Stimulated activated CD8-positive, alpha-beta memory T cell treated with anti-CD3 and anti-CD28 coated beads, Interleukin-2, amount 100 ng/mL, for 48 hours (primary cell): ENCODE measurements around the gene LBHD2.
"Not testable (repeated sequence)": the region's sequence is repeated elsewhere in the genome, so short reads cannot be mapped to it uniquely, and the experiment has no call there.

Experiments used
- DNase-seq, 2 donors: peaks; one replicate each; pipeline ENCODE4 v3.0.0-alpha.2; 2020; ENCODE audit warnings: low read depth in 2 of 2

The LBHD2 gene

GRCh38 chr14:103084021-103084919 is at the start of gene LBHD2:
Gene LBHD2, plus strand, starts transcription at chr14:103084210. Its CDS starts 1,803 bp downstream, at chr14:103086013.
- DNase-seq: no peak

DNA sequence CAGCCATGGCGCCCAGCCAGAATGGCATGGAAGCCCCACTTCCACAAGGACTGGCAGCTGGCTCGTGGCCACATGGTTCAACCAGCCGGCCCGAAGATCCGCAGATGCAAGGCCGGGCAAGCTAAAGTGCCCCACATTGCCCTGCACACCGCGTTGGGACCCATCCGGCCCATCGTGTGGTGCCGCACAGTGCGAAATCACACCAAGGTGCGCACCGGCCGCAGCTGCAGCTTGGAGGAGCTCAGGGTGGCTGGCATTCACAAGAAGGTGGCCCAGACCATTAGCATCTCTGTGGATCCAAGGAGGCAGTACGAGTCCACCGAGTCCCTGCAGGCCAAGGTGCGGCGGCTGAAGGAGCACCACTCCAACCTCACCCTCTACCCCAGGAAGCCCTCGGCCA is 42.5 kb upstream of the LBHD2 start:
- no peak for DNase-seq

GRCh38 chr14:103043257-103044015 is 40.6 kb upstream of the LBHD2 start:
- no peak for DNase-seq

- DNase-seq: no peak
These were observed 38.6 kb upstream of the LBHD2 start for GRCh38 chr14:103045371-103045869.

- DNase-seq: not testable (repeated sequence)
These were observed 36.6 kb upstream of the LBHD2 start for GRCh38 chr14:103047453-103047852.

GRCh38 chr14:103050935-103051334 is 33.1 kb upstream of the LBHD2 start:
- DNase-seq: no peak

- DNase-seq: no peak
These were observed 31.6 kb upstream of the LBHD2 start for GRCh38 chr14:103052407-103052806.

- no peak for DNase-seq
These were observed 28.3 kb upstream of the LBHD2 start for GRCh38 chr14:103055695-103056094.

DNA sequence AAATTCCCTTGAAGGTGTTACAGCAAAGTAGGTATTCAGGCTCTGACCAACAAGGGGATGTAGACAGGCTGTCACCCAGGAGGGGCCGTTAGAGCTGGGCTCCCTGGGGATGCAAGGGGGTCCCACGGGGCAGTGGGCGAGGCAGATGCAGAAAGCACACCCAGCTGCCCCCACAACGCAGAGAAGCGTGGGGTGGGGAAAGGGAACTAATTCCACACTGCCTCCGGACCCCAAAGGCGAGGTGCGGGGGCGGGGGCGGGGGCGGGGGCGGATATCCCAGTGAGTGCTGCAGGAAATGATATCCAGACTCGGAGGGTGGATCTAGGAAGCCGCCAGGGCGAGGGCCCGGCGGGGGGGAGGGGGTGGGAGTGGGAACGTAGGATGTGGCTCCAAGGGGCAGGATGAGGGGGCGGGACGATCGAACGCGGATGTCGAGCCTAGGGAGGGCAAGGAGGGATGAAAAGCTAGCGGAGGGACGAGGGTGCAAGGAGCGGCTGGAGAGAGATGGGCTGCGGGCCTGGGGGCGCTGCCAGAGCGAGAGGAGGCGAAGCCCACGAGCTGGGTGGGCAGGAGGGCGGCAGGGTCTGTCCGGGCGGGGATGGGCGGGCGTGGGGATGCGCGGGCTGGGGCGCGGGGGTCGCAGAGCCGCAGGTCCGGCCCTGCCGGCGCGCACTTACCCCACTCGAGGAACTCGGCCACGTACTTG is 27.5 kb upstream of the LBHD2 start:
- no peak for DNase-seq

DNA sequence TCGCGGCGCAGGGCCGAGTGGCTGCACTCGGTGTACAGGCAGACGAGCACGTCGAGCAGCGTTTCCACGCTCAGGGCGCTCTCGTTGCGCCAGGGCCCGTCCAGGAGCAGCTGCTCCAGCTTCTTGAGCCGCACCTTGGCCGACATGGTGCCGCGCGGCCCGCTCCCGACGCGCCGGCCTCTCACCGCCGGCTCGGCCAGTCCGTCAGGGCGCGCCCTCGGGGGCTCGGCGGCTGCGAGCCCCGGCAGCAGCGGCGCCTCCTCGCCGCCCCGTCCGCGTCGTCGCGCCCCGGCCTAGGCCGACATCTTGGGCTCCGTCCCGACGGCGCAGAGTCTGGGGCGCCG is 27.0 kb upstream of the LBHD2 start:
- DNase-seq: no peak

DNA sequence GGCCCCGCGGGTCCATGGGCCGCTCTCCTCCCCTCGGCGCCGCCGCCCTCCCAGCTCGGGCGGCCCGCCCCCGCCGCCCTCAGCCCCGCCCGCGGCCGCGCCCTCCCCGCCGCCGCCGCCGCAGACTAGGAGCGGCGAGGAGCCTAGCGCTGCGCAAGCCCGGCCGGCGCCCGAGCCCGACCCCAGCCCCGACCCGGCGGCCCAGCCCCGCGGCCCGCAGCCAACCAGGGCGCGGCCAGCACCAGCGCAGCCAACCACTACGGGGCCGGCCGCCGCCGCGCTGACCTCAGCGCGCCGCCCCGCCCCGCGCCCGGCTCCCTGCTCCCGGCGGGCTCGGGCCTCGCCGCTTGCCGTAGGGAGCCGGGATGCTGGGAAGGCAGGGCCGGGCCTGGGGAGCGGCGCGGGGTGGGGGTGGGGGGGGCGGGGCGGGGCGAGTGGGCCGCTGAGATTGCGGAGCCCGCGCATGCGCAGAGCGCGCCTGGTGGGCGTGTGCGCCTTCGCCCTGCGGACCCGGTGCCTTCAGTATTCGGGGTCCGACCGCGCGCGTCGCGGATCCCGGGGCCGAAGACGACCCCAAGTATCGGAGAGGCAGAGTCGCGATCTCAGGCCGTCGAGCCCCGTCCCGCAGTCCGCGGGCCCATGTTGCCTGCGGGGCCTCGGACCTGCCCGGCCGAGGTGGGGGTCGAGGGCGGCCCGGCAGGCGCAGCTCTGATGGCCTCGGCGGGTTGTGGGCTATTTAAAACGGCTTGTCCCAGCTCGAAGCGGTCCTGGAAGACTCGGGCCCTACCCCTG is 26.4 kb upstream of the LBHD2 start, which contains the start of gene CDC42BPB:
CDC42BPB (minus strand) TSS at position 178 of the 792 bp plus-strand sequence. CDS start 376 bp downstream, outside the sequence.
- DNase-seq: peak; percentile 19 to 42

GRCh38 chr14:103058164-103059055 is 25.6 kb upstream of the LBHD2 start:
- no peak for DNase-seq

DNA sequence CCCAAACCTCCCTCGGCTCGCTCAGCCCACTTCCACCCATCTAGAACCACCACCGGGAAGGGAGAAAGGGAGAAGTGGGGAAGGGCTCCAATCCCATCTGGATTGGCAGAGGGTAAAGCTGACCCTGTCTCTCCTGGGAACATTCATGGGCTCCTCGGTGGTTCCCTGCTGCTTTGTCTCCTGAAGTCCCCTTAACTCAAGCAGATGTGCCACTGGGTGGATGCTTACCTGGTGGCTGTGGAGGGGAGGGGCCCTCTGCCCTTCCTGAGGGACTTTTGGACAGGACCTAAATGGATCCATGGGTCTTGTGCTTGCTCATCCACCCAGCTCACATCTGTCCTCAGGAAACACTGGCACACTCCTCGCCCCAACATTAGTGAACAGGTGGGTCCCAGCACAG is 24.5 kb upstream of the LBHD2 start:
- DNase-seq: no peak

- no peak for DNase-seq
These were observed 22.5 kb upstream of the LBHD2 start for GRCh38 chr14:103061482-103061976.

GRCh38 chr14:103064436-103064835 is 19.6 kb upstream of the LBHD2 start:
- no peak for DNase-seq

- DNase-seq: no peak
These were observed 19.0 kb upstream of the LBHD2 start for GRCh38 chr14:103064978-103065377.

- DNase-seq: no peak
These were observed 18.1 kb upstream of the LBHD2 start for GRCh38 chr14:103065861-103066260.

DNA sequence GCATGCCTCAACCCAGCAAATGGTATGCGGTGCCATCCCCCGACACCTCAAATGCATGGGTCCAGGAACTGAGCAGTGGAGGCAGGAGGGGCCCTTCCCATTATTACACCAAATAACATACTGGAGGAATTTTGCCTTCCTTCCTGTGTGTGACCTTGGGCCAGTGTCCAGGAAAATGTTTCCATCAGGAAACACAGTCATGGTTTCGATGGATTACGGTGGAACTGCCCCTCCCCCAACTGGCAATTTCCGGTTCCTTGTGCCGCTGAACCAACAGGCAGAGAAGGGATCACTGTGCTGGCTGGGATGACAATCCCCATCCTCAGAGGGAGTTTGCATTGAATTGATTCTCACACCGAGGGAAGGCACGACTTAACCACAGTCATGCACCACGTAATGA is 17.6 kb upstream of the LBHD2 start:
- DNase-seq: no peak

GRCh38 chr14:103067231-103067954 is 16.6 kb upstream of the LBHD2 start:
- no peak for DNase-seq
